Panc1 (cell line): ENCODE results near the gene LMAN1L.

Source experiments
- CTCF ChIP-seq: fragments of 450-650 bp; IDR thresholded peaks from 2 replicates; pipeline ENCODE4 v1.5.1; 2017; ENCODE audit warnings: mild to moderate bottlenecking
- POLR2AphosphoS5 ChIP-seq: IDR thresholded peaks from 2 replicates; pipeline ENCODE4 v1.6.1; 2012; ENCODE audit warnings: mild to moderate bottlenecking, low read depth, low read length, moderate library complexity
- SIN3A ChIP-seq: IDR thresholded peaks from 2 replicates; pipeline ENCODE4 v1.6.1; 2012; ENCODE audit warnings: low read depth, mild to moderate bottlenecking, low read length, moderate library complexity, borderline replicate concordance; ENCODE audit not compliant: insufficient read depth
- TCF7L2 ChIP-seq: IDR thresholded peaks from 2 replicates; pipeline ENCODE4 v1.6.1; 2011; ENCODE audit warnings: mild to moderate bottlenecking, low read depth, low read length, inconsistent platforms

GRCh38 chr15:74788042-74788682 is 24.5 kb upstream of the LMAN1L start:
- TF ChIP-seq CTCF (peak; percentile 63; the same call in 1 of the 2 replicates), POLR2AphosphoS5 (no peak), SIN3A (no peak), TCF7L2 (no peak)
